Fibroblast of gingiva (primary cell): ENCODE results near the gene KPNA4.
"Not testable (repeated sequence)": the region's sequence is repeated elsewhere in the genome, so short reads cannot be mapped to it uniquely, and the experiment has no call there.

Experiments
- DNase-seq: peaks from one replicate; pipeline ENCODE4 v3.0.0-alpha.2; 2011; ENCODE audit warnings: low read depth

The KPNA4 gene

DNA sequence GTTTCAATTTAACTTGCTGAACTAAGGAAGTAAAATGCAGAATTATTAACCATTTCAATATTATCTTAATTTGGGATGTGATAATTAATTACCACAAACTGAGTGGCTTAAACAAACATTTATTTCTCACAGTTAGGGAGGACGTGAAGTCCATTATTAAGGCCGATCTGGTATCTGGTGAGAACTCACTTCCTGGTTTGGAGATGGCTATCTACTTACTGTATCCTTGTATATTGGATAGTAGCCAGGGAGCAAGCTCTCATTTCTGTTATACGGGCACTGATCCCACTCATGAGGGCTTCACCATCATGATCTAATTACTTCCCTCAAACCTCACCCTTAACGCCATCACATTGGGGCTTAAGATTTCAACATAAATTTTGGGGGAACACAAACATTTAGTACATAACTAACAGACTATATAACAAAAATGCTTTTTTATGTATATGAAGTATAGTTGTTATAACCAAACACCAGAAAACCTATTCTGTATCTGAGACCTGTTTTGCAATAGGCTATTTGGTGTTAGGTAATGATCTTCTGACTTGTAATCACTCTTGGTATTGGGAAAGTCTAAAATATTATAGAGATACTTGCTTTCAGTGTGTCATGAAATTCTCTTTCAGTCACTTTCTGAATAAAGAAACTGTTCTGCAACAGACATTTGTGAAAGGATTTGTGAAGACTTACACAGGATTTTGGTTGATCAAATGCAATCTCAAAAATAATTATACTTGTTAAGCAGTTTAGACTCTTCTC, 4.7 kb upstream of the KPNA4 start:
- DNase-seq, result no peak

DNA sequence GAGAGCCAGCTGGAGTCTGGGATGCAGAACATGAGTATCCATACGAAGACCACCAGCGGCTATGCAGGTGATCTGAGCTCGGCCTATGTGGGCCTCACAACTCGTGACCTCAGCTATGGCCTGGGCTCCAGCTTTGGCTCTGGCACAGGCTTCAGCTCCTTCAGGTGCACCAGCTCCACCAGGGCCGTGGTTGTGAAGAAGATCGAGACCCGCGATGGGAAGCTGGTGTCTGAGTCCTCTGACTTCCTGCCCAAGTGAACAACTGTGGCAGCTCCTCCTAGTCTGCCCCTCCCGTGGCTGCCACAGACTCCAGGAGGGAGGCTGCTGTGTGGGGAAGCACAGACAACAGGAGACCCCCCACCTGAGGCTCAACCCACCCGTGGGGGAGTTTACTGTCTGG, 3.6 kb upstream of the KPNA4 start:
- DNase-seq, result no peak

DNA sequence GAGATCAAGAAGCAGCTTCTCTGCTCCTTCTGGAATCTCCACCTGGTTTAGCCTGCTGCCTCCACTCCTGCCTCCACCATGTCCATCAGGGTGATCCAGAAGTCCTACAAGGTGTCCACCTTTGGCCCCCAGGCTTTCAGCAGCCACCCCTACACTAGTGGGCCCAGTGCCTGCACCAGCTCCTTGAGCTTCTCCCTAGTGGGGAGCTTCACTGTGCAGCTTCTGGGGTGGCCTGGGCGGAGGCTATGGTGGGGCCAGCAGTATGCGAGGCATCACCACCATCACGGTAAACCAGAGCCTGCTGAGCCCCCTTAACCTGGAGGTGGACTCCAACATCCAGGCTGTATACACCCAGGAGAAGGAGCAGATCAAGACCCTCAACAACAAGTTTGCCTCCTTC, 2.4 kb upstream of the KPNA4 start:
- no peak for DNase-seq

DNA sequence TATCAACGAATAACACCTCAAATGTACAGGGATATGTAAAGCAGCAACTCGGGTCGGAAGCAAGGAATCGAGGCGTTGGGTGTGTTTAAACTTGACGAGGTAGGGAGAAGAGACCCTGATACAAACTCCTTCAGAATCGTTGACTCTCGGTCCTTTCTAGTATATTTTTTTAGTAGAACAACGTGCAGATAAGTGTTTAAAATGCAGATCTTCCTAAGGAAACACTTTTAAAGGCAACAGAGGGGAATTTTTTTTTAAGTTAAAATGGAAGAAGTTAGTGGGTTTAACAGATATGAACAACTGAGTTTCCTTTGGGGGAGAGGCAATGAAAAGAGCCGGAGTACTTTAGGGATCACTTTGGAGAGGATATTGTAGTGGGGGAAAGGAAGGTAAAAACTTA, 1.1 kb upstream of the KPNA4 start:
- DNase-seq, result no peak

DNA sequence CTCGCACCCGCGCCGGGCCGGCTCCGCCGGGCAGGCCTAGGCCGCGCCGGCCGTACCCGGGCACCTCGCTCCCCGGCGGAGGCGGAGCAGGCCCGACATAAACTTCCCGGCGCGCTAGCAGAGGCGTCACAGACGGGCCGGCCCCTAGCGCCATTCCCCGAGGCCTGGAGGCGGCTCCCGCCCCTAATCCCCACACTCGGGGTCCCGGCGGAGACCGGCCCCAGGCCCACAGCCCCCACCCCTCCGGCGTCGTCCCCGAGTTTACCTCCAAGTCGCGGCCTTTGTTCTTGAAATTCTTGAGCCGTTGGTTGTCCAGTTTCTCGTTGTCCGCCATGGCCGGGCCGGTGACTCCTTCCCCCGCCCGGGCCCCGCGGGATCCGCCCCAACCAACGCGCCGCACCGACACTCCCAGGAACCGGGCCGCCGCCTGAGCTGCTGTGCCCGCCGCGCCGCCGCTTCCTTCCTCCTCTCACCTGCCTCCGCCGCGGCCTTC, 376 bp downstream of the KPNA4 start:
- peak; percentile 65 for DNase-seq

GRCh38 chr3:160564258-160564911, 986 bp downstream of the KPNA4 start:
- no peak for DNase-seq

DNA sequence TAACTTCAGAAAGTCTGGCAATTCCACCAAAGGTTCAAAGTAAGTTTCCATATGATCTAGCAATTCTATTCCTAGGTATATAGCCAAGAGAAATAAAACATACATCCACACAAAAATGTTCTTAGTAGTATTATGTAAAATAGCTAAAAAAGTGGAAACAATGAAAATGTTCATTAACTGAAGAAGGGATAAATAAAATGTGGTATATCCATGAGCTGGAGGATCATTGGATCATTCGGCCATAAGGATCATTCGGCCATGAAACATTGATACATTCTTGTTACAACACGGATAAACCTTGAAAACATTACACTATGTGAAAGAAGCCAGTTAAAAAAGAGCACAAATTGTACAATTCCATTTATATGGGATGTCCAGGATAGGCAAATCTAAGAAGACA, 2.4 kb downstream of the KPNA4 start:
- no peak for DNase-seq

GRCh38 chr3:160557571-160557970, 7.8 kb downstream of the KPNA4 start:
- DNase-seq, result no peak

GRCh38 chr3:160556141-160556540, 9.2 kb downstream of the KPNA4 start:
- DNase-seq, result no peak

DNA sequence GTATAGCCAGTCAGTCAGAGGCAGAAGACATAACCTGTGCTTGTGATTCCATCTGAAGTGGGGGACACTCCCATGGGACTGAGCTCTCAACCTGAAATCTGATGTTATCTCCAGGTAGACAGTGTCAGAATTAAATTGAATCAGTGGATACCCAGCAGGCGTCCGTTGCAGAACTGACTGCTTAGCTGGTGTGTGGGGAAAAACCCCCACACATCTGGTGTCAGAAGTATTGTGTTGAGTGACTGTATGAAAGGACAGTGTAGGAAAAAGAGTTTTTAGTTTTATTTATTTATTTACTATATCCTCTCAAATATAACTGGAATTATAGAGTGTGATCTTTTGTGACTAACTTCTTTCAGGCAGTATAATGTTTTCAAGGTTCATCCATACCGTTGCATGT, 10.4 kb downstream of the KPNA4 start:
- no peak for DNase-seq

DNA sequence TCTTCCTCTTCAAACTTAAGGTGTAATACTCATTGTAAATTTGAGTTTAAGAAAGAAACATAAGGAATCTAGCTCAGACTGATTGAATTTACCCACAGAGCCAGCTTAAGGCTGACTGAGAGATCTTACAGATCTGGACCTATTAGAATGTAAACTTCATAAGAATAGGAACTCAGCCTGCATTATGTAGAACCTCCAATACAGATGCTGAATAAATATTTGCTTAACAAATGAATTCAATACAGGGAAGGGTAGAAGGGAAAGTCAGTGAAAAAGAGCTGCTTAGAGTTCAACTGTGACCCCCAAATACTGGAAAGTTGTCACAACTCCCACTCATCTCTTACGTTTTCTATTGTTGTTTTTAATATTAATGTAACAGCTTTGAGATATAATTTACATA, 11.5 kb downstream of the KPNA4 start:
- DNase-seq, result no peak

DNA sequence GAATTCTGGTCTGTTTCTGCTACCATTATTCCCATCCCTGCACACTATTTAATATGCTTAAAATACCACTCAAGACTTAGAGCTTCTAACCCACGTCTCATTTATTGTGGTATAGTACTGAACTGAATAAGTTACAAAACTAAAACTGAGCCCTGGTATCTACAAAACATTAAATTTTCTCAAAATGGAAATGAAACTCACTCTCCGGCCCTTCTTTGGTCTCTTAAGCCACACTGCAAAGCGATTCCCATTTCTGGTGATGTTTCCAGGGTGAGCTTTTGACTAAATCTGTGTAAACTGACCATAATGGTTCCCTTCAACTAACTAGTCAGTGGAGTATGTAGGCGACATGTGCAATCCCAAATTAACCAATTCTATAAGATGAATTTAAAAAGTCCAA, 18.6 kb downstream of the KPNA4 start:
- no peak for DNase-seq

DNA sequence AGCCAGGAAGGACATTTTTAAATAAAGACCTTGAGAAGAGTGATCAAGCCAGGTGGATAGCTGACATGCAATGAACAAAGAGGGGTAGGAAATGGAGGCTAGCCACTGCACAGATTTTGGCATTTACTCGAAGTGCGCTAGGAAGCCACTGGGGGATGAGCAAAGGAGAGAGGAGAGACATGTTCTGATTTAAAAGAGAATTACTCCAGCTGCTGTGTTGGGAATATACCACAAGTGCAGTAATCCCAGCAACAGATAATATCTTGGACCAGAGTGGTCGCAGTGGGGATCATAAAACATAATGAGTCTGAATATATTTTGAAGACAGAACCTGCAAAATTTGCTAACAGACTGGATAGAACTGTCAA, 19.9 kb downstream of the KPNA4 start:
- DNase-seq, result no peak

DNA sequence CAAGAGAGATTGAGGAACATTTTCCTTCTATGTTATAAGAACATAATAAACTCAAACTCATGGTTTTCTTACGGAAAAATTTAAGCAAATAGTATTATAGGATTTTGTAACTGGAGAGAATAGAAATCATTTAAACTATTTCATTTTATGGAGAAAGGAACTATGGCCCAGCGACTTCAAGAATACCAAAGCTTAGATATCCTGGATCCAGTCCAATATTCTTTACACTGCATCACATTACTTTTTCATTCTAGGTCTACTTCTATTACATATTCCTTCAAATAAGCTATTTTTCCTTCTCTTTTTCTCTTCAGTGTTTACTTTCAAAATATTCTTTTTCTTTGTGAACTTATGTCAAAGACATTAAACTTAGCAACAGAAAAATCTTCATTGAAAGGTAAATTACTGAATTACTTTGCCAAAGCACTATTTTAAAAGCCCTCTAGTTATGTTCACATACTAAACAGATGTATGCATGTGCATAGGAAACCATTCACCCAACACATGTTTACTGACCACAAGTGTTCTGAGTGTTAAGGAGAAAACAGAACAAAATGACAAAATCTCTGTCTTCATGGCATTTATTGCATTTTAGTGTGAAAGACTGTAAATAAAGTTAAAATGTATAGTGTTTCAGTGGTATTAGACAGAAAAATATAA, 20.4 kb downstream of the KPNA4 start:
- no peak for DNase-seq

- no peak for DNase-seq
Measured at GRCh38 chr3:160540551-160540950, 24.8 kb downstream of the KPNA4 start.

DNA sequence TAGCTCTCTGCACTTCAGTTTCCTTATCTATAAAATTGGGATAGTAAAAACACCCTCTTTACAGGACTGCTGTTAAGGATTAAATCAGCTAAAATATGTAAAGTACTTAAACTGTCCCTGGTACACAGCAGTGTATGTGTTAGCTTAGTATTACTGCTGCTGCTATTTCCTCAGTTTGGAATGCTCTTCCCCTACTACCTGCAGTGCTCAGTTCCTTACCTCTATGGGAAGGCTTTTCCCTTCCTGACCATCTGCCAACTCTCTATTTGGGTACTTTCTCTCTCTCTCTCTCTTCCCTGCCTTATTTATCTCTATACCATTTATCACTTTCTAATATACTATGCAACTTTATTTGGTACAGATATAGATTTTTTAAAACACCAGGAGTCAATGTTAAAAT, 26.5 kb downstream of the KPNA4 start:
- no peak for DNase-seq

GRCh38 chr3:160537729-160538128, 27.6 kb downstream of the KPNA4 start:
- DNase-seq, result no peak

GRCh38 chr3:160532371-160532770, 33.0 kb downstream of the KPNA4 start:
- no peak for DNase-seq

DNA sequence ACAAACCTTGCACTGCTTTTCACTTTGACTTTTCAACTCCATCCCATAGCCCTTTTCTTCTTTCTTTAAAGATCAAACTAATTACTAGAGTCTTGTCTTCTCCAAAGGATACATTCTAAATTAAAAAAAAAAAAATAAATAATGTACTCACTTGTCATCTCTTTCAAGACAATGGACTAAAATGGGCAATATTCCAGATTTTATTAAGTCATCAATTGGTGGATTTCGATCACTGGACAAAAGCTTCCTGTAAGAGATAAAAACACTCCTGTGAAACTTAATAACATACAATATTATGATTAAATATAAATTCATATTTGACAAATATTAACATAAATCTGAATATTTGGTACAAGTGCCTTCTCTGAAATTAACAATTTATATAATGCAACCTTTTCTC, 34.1 kb downstream of the KPNA4 start:
- DNase-seq, result no peak

- not testable (repeated sequence) for DNase-seq
Measured at GRCh38 chr3:160516391-160516790, 49.0 kb downstream of the KPNA4 start.

- no peak for DNase-seq
Measured at GRCh38 chr3:160501325-160501724, 64.0 kb downstream of the KPNA4 start.

GRCh38 chr3:160498202-160498601, 67.2 kb downstream of the KPNA4 start:
- no peak for DNase-seq

- no peak for DNase-seq
Measured at GRCh38 chr3:160490166-160490565, 75.2 kb downstream of the KPNA4 start.
